LNCAP (cell line): ENCODE results near the gene ENOSF1.
A peak's percentile ranks its signal among the peaks of the same experiment; 100 is the strongest.

ENCODE experiments used
- TF ChIP-seq, protein P1 (sequence below): fragments of 450-650 bp; IDR thresholded peaks from 2 replicates; pipeline ENCODE4 v1.5.1; 2017; ENCODE audit warnings: mild to moderate bottlenecking

Gene ENOSF1

DNA sequence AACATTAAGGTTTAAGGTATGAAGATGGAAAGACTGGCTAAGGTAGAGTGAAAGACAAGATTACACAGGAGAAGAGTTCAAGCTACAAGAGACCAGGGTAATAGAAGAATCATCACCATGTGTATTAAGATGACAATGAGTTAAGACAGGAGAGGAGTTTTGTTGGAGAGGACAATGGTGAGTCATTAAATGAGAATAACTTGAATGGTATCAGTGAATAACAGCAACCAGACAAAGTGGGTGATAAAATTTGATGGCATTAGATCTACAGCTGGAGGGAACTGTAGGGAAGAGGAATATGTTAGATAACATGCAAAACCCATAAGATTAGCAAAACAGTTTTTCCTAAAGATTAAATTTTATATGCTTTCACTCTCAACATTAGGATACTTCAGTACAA is 18.8 kb upstream of the ENOSF1 start:
- TF ChIP-seq, protein P1, sequence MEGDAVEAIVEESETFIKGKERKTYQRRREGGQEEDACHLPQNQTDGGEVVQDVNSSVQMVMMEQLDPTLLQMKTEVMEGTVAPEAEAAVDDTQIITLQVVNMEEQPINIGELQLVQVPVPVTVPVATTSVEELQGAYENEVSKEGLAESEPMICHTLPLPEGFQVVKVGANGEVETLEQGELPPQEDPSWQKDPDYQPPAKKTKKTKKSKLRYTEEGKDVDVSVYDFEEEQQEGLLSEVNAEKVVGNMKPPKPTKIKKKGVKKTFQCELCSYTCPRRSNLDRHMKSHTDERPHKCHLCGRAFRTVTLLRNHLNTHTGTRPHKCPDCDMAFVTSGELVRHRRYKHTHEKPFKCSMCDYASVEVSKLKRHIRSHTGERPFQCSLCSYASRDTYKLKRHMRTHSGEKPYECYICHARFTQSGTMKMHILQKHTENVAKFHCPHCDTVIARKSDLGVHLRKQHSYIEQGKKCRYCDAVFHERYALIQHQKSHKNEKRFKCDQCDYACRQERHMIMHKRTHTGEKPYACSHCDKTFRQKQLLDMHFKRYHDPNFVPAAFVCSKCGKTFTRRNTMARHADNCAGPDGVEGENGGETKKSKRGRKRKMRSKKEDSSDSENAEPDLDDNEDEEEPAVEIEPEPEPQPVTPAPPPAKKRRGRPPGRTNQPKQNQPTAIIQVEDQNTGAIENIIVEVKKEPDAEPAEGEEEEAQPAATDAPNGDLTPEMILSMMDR: no peak

DNA sequence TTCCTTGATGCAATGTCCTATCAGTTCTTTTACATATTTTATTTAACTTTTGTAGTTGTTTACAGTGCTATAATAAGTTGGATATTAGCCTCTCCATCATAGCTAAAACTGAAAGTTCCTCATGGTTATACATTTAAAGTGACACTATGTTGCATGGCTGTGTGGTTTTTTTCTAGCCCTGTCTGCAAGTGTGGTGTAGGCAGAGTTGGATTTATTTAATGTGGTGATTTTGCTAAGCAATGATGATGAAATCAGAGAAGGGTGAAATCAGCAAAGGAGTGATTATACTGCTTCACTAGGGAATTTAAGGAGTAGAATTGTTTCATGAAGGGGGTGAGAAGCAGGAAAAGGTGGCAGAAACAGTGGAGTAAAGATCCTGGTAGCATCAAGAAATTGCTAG is 18.3 kb upstream of the ENOSF1 start:
- TF ChIP-seq, protein P1: no peak

DNA sequence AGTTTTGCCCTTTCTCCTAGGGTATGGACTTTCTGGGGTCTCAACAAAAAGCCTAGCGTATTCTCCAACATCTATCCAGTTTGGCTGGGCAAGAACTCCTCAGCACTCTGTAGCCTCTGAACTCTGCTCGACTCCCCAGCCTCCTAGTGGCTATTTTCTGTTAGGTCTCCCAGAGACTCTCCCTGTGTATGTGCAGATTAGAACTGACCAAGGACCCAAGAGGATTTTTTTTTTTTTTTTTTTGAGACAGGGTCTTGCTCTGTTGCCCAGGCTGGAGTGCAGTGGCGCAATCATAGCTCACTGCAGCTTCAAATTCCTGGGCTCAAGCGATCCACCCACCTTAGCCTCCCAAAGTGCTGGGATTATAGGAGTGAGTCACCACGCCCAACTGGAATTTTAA is 17.7 kb upstream of the ENOSF1 start:
- TF ChIP-seq, protein P1: 0 out of 2 replicates have a peak, but pooled peaks have one; percentile 20

DNA sequence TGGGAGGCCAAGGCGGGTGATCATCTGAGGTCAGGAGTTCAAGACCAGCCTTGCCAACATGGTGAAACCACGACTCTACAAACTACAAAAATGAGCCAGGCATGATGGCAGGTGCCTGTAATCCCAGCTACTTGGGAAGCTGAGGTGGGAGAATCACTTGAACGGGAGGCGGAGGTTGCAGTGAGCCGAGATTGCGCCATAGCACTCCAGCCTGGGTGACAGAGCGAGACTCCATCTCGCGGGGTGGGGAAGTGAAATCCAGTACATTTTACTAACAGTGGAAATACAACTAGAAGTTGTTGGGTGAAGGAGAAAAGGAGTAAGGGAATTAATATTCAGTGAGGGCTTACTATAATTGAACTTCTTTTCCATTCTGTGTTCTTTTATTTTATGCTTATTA is 13.2 kb upstream of the ENOSF1 start:
- TF ChIP-seq, protein P1: no peak

DNA sequence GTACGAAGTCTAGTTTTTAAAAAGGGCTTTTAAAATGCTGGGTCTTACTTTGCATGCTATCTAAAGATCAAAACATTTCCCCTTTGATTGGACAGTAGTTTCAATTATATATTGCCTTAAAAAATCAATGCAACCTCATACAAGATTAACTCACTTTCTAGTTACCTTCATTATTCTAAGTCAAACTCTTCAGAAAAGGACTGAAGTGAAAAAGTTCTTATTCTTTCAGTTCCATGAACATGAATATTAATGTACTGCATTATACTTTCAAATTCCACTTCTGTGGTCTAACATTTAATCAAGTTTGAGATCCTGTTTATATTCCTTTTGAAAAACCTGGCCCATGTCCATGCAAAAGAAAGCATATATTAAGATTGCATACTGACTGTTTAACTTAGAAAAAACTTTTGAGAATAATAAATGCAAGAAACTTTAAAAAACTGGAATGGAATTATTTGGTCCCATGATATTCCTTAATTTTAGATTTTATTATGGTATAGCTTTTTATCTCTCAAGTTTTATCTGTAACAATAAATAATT is 11.2 kb upstream of the ENOSF1 start:
- TF ChIP-seq, protein P1: no peak

DNA sequence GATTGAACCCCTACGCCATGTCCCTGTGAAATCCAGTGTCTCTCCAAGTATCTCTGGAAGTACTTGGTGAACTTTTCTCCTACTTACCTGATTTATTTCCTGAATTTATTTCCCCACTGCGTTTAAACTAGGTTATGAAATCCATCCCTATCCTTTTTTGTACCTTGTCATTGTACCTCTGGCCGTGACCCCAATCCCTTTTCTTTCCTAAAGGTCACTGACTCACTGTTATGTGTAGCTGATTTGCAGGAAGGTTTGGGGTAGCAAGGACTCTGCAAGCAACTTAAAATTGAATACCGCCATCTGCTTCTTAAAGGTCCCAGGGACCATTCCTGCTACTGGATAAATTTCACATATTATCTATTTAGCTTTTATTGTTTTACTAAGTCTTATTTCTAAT is 4.6 kb upstream of the ENOSF1 start:
- TF ChIP-seq, protein P1: no peak

DNA sequence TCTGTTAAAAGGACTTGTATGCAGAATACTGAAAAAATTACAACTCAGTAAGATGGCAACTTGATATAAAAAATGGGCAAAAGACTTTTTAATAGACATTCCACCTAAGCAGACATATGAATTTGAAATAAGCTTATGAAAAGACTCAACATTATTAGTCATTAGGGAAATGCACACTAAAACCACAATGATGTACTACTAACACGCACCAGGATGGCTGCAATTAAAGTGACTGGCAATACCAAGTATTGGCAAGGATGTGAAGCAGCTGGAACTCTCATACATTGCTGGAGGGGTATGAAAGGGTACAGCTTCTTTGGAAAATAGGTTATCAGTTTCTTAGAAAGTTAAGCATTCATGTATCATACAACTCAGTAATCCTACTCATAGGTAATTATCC is 3.2 kb upstream of the ENOSF1 start:
- TF ChIP-seq, protein P1: no peak

DNA sequence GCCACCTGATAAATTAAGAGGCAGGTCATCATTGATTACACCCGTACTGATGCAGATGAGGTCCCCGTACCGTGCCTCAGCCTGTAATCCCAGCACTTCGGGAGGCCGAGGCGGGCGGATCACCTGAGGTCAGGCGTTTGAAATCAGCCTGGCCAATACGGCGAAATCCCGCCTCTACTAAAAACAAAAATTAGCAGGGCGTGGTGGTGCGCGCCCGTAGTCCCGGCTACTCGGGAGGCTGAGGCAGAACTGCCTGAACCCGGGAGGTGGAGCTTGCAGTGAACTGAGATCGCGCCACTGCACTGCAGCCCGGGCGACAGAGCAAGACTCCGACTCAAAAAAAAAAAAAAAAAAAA is 683 bp upstream of the ENOSF1 start:
- TF ChIP-seq, protein P1: no peak
